PC-9 (cell line): ENCODE measurements around the gene MRPL58.

Experiments used
- CTCF ChIP-seq: fragments of 200-600 bp; sonication (generic); conservative IDR thresholded peaks from 2 replicates; pipeline ENCODE4 v1.6.1; 2017; ENCODE audit warnings: mixed run types, antibody characterized with exemption, mild to moderate bottlenecking, moderate library complexity
- EZH2 ChIP-seq: fragments of 200-600 bp; sonication (generic); IDR thresholded peaks from 2 replicates; pipeline ENCODE4 v1.8.0; 2017; ENCODE audit warnings: antibody characterized with exemption, low read depth

GRCh38 chr17:75061055-75061438 is 48.6 kb downstream of the MRPL58 start:
- TF ChIP-seq EZH2 (no peak), CTCF (no peak)
